NCI-H2196 (cell line): Measurements from ENCODE around the gene RNF123.
"Not testable (repeated sequence)": the region's sequence is repeated elsewhere in the genome, so short reads cannot be mapped to it uniquely, and the experiment has no call there.

Experiments used
- DNase-seq: peaks from one replicate; lab custom pipeline; 2025; ENCODE audit not compliant: unreplicated experiment; lab: John Stamatoyannopoulos, UW

The RNF123 gene

GRCh38 chr3:49680493-49681231 is 8.7 kb upstream of the RNF123 start:
- DNase-seq = no peak

GRCh38 chr3:49681232-49681522 is 8.2 kb upstream of the RNF123 start:
- no peak for DNase-seq

GRCh38 chr3:49681543-49681942 is 7.8 kb upstream of the RNF123 start:
- no peak for DNase-seq

GRCh38 chr3:49683162-49683561 is 6.2 kb upstream of the RNF123 start:
- DNase-seq = no peak

- DNase-seq = not testable (repeated sequence)
Observed at GRCh38 chr3:49684453-49684852, 4.9 kb upstream of the RNF123 start.

- not testable (repeated sequence) for DNase-seq
Observed at GRCh38 chr3:49685103-49685502, 4.3 kb upstream of the RNF123 start.

GRCh38 chr3:49685846-49686245 is 3.5 kb upstream of the RNF123 start:
- not testable (repeated sequence) for DNase-seq

- DNase-seq = not testable (repeated sequence)
Observed at GRCh38 chr3:49686346-49686745, 3.0 kb upstream of the RNF123 start.

- not testable (repeated sequence) for DNase-seq
Observed at GRCh38 chr3:49686769-49687423, 2.5 kb upstream of the RNF123 start.

GRCh38 chr3:49687424-49687795 is 1.9 kb upstream of the RNF123 start:
- not testable (repeated sequence) for DNase-seq

GRCh38 chr3:49688338-49689045 is 865 bp upstream of the RNF123 start:
- DNase-seq = not testable (repeated sequence)

- not testable (repeated sequence) for DNase-seq
Observed at GRCh38 chr3:49689908-49690624, 709 bp downstream of the RNF123 start.

GRCh38 chr3:49690856-49691255 is 1.5 kb downstream of the RNF123 start:
- DNase-seq = not testable (repeated sequence)

GRCh38 chr3:49691481-49691880 is 2.1 kb downstream of the RNF123 start:
- DNase-seq = not testable (repeated sequence)

- DNase-seq = not testable (repeated sequence)
Observed at GRCh38 chr3:49694409-49695070, 5.2 kb downstream of the RNF123 start.

- DNase-seq = not testable (repeated sequence)
Observed at GRCh38 chr3:49695350-49696015, 6.1 kb downstream of the RNF123 start.

GRCh38 chr3:49699281-49699979 is 10.1 kb downstream of the RNF123 start:
- DNase-seq = no peak

GRCh38 chr3:49700014-49700413 is 10.7 kb downstream of the RNF123 start:
- no peak for DNase-seq

- DNase-seq = no peak
Observed at GRCh38 chr3:49700453-49701128, 11.2 kb downstream of the RNF123 start.
